Measurements from ENCODE around the gene KLHL36.

Gene KLHL36

DNA sequence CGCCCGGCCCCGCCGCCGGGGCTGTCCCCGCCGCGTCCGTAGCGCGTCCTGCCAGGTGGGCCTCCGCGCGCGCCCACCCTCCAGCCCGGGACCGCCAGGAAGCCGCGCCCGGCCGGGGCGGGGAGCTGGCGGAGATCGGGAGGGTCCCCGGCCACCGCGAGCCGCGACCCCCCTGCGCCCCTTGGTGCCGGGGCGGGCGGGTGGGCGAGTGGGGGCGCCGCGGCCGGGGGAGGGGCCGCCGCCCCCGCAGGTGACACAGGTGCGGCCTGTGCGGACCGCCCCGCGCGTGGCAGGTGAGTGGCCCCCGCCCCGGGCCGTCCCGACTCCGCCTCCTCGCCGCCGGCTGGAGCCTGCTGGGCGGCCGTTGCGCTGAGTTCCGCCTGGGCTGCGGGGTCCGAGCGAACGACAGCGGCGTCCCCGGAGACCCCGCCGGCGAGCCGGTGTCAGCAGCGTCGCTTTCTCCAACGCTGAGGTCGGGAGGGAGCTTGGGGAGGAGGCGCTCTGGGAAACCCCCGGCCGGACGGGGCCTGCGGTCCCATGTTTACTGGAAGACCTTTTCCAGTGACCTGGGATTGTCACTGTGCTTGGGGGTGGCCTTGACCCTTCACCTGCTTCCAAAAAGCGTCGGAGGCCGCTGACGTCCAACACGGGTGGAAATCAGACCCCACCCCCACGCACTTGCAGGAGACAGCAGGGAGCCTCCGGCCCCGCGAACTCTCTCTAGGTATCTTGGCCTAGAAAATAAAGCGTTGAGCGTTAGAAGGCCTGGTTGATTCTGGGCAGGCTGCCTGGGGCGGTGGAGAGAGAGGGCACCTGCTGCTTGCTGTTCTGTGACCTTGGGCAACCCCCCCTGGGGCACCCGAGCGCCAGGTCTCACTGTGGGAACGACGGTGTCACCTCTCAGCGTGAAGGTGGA, 542 bp downstream of the KLHL36 start:
- DNase-seq: no peak

- no peak for DNase-seq
Measured at GRCh38 chr16:84649511-84649861, 1.2 kb downstream of the KLHL36 start.

DNA sequence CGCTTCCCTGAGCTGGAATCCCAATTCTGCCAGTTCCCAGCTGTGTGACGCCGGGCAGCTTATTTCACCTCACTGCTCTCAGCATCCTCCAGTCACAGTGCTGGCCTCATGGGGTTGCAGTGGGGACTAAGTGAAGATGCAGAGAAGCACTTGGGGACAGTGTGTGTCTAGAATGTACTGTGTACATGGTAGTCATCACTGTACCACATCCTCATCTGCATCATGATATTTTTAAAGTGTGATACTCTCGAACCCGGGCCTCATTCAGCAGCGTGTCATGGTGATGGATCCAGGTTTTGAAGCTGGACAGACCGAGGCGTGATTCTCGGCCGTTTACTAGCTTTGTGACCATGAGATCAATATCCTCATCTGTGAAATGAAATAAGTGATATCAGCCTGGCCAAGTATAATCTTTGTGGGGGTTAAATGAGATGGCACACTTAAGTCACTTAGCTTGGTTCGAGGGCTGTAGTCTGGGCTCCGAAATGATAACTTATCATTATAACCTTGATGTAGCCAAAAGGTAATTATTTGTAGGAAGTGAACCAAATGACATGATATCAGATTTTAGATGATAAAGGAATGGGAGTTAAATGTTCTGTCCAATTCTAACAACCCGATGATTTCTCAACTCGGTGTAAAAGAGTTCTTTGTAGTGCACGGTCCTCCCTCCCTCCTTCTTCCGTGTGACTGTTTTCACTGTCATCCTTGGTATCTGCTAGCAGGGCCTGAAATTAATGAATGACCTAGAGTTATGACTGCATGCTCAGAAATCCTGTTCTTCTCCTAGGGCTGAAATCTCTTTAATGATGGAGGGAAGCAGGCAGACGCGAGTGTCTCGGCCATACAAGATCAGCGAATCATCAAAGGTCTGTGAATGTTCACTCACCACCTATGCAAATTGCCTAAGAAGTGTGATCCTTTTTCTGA, 2.0 kb downstream of the KLHL36 start:
- no peak for DNase-seq

GRCh38 chr16:84652566-84652965, 4.3 kb downstream of the KLHL36 start:
- no peak for DNase-seq

DNA sequence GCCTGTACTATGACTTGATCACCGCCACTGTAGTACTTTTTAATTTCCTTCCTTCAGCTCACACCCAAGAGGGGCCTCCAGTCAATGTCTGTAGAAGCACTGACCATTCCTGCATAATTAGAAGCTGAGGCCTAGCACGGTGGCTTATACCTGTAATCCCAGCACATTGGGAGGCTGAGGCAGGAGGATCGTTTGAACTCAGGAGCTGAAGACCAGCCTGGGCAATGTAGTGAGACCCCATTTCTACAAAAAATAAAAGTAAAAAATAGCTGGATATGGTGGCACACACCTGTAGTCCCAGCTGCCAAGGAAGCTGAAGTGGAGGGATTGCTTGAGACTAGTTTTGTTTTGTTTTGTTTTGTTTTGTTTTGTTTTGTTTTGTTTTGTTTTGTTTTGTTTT, 5.9 kb downstream of the KLHL36 start:
- DNase-seq: no peak

- DNase-seq: no peak
Measured at GRCh38 chr16:84654998-84655397, 6.7 kb downstream of the KLHL36 start.

- DNase-seq: no peak
Measured at GRCh38 chr16:84656649-84657048, 8.3 kb downstream of the KLHL36 start.

- no peak for DNase-seq
Measured at GRCh38 chr16:84657229-84657837, 9.0 kb downstream of the KLHL36 start.

DNA sequence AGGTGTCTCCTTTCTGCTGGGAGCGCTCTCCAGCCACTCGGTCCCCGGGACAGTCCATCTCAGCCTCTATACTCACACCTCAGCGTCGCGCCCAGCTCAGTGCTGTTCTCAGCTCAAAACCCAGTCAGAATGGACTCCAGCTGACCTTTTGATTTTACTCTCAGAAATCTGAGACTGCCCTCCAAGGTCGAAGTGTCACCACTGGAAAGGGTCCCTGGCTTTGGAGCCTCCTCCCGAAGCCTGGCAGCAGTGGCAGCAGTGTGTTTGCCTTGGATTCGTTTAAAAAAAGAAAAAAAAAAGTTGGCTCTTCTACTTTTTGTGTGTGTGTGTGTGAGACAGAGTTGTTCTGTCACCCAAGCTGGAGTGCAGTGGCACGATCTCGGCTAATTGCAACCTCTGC, 10.4 kb downstream of the KLHL36 start:
- DNase-seq: no peak

GRCh38 chr16:84659656-84660300, 11.5 kb downstream of the KLHL36 start:
- DNase-seq: no peak

GRCh38 chr16:84660973-84661372, 12.7 kb downstream of the KLHL36 start:
- DNase-seq: no peak

GRCh38 chr16:84661418-84662060, 13.2 kb downstream of the KLHL36 start:
- no peak for DNase-seq

- DNase-seq: no peak
Measured at GRCh38 chr16:84662471-84662870, 14.2 kb downstream of the KLHL36 start.

- DNase-seq: no peak
Measured at GRCh38 chr16:84663433-84664101, 15.3 kb downstream of the KLHL36 start.

GRCh38 chr16:84665359-84665758, 17.0 kb downstream of the KLHL36 start:
- DNase-seq: no peak

DNA sequence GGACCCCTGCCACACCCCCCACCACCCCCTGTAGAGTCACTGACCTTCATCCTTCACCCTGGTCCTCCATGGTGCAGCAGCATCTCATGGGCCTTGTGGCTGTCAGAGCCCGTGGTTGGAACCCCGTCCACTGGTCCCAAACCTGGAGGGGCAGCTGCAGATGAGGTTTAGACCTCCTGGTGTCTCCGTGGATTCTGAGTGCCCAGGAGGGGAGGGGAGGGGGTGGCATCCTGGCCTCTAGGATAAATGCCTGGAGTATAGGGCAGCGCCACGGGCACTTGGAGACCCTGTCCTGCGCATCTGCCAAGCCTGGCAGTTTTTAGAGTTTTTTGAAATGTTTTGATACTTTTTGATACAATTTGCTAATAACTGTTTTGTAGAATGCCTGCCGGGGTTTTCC, 17.5 kb downstream of the KLHL36 start:
- no peak for DNase-seq

DNA sequence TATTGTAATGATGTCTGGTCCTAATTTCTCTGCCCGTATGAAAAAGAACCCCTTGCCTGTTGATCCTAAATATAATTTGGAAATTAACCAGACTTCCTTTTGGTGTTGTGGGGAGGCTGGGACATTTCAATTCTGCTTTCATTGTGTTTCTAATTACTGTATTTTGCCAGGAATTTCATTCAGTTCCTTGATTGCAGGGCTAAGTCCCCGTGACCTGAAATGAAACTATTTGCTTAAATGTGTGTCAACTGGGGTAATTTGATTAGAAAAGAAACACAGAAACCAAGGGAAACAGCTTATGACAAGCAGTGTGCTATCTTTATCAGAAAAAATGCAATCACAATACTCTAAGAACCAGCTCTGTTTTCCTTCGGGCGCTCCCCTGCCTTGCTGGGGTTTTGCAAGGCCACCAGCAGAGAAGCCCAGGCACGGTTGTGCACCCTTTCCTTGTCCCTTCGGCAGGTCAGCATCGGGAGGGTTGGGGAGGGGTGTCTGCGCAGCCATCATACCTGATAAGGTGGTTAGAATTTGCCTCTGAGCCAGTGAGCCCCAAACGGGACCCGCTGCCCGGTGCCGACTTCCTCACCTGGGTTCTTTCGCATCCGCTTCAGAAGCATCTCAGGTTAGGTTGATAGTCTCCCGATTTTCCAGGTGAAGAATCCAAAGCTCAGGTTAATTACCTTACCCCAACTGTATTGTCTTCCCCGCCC, 19.4 kb downstream of the KLHL36 start:
- DNase-seq: no peak

- no peak for DNase-seq
Measured at GRCh38 chr16:84670063-84670462, 21.8 kb downstream of the KLHL36 start.

DNA sequence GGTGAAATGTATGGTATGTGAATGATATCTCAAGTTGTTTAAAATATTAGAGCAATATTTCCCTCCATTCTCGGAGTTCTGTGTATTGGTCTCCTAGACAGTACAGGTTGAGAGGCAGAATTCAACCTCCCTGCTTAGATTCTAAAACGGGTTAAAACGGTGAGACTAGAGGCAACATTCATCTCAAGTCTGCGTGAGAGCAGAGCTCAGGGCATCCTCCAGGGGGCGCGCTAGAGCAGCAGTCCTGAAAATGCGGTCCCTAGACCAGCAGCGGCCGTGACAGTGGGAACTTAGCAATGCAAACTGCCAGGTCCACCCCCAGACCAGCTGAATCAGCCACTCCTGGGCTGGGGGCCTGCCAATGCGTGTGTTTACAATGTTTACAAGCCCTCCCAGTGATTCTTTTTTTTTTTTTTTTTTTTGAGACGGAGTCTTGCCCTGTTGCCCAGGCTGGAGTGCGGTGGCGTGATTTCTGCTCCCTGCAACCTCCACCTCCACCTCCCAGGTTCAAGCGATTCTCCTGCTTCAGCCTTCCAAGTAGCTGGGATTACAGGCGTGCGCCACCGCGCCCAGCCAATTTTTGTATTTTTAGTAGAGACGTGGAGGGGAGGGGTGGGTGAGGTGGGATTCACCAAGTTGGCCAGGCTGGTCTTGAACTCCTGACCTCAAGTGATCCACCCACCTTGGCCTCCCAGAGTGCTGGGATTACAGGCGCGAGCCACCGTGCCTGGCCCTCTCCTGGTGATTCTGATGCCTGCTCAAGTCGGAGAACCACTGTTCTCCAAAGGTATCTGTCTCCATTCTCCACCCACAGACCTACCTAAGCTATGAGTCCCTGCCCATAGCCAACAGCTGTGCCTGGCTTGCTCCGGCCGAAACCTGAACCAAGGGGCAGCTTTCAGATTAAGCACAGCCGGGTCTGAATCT, 24.2 kb downstream of the KLHL36 start:
- DNase-seq: peak; percentile 20

DNA sequence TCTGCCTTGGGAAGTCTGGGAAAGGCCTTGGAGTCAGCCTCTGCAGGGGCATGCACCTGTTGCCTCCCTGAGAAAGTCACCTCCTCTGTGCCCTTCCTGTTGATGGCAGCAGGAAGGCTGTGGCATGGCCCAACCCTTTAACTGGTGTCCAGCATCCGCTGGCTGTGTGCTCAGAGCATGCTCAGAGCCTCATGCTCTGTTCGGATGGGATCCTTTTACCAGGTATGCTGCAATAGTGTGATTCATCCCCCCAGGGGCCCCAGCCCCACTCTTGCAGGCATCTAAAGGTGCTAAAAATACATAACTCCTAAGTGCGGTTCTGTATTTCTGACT, 24.9 kb downstream of the KLHL36 start:
- no peak for DNase-seq
